DOHH2 (cell line): Measurements from ENCODE around the gene PPP6R1.

ENCODE experiments used
- H3F3A ChIP-seq: fragments of 200-600 bp; sonication (generic), shearing (Covaris generic); 2 replicates; pipeline ENCODE4 v1.6.0; 2016; ENCODE audit warnings: antibody characterized with exemption, mild to moderate bottlenecking; ENCODE audit not compliant: control insufficient read depth, insufficient read depth
- H3K27ac ChIP-seq: fragments of 200-600 bp; sonication (generic); 2 replicates; pipeline ENCODE4 v1.5.1; 2014; ENCODE audit warnings: low read depth, mild to moderate bottlenecking, low read length, moderate library complexity
- H3K27me3 ChIP-seq: fragments of 200-600 bp; sonication (generic); 2 replicates; pipeline ENCODE4 v1.6.1; 2014; ENCODE audit warnings: mild to moderate bottlenecking, low read length, mixed read lengths; ENCODE audit not compliant: control insufficient read depth
- H3K36me3 ChIP-seq: fragments of 200-600 bp; sonication (generic); 2 replicates; pipeline ENCODE4 v1.6.1; 2014; ENCODE audit warnings: mild to moderate bottlenecking, low read length, moderate library complexity, mixed read lengths; ENCODE audit not compliant: control insufficient read depth
- H3K4me1 ChIP-seq: fragments of 200-600 bp; sonication (generic); 2 replicates; pipeline ENCODE4 v1.6.1; 2014; ENCODE audit warnings: mild to moderate bottlenecking, low read length, mixed read lengths; ENCODE audit not compliant: control insufficient read depth
- H3K4me2 ChIP-seq: fragments of 200-600 bp; sonication (generic); 2 replicates; pipeline ENCODE4 v1.6.0; 2014; ENCODE audit warnings: mild to moderate bottlenecking, low read length, moderate library complexity
- H3K4me3 ChIP-seq: fragments of 200-600 bp; sonication (generic); 2 replicates; pipeline ENCODE4 v1.5.1; 2014; ENCODE audit warnings: mild to moderate bottlenecking, low read length, mixed read lengths
- H3K79me2 ChIP-seq: fragments of 200-600 bp; sonication (generic); 2 replicates; pipeline ENCODE4 v1.6.1; 2014; ENCODE audit warnings: mild to moderate bottlenecking, low read length, mixed read lengths; ENCODE audit not compliant: control insufficient read depth
- H3K9me2 ChIP-seq: fragments of 200-600 bp; sonication (generic); replicated peaks from 2 replicates; pipeline ENCODE4 v1.6.1; 2014; ENCODE audit warnings: mild to moderate bottlenecking, low read length, mixed read lengths; ENCODE audit not compliant: control insufficient read depth
- H3K9me3 ChIP-seq: fragments of 200-600 bp; sonication (generic); 2 replicates; pipeline ENCODE4 v1.6.1; 2014; ENCODE audit warnings: antibody characterized with exemption, low read length, mixed read lengths; ENCODE audit not compliant: control insufficient read depth, insufficient read depth
- H4K20me1 ChIP-seq: fragments of 200-600 bp; sonication (generic); 2 replicates; pipeline ENCODE4 v1.6.0; 2014; ENCODE audit warnings: low read depth, mild to moderate bottlenecking, antibody characterized with exemption, low read length, moderate library complexity; ENCODE audit not compliant: control insufficient read depth, insufficient read depth
- EZH2phosphoT487 ChIP-seq: fragments of 200-600 bp; sonication (generic); IDR thresholded peaks from 2 replicates; pipeline ENCODE4 v1.6.1; 2017; ENCODE audit warnings: borderline replicate concordance, mild to moderate bottlenecking, antibody characterized with exemption, low read length, moderate library complexity, mixed read lengths
- TF ChIP-seq, protein P1 (sequence below): fragments of 200-600 bp; sonication (generic); IDR thresholded peaks from one replicate; pipeline ENCODE4 v1.5.1; 2014; ENCODE audit warnings: antibody characterized with exemption, mild to moderate bottlenecking, low read depth, low read length; ENCODE audit not compliant: poor library complexity, severe bottlenecking

PPP6R1 gene

GRCh38 chr19:55230780-55231179, 28.0 kb downstream of the PPP6R1 start:
- 0 out of 2 replicates have a peak, but pooled peaks cover 4% of the 10 kb centered on the region for H3F3A ChIP-seq
- H3K9me2 ChIP-seq, result no peaks in the 10 kb centered on the region
- H4K20me1 ChIP-seq, result peaks cover 15% of the 10 kb centered on the region; the same call in 1 of the 2 replicates
- no peak overlapping the region for H3K4me3 ChIP-seq
- TF ChIP-seq, protein P1, sequence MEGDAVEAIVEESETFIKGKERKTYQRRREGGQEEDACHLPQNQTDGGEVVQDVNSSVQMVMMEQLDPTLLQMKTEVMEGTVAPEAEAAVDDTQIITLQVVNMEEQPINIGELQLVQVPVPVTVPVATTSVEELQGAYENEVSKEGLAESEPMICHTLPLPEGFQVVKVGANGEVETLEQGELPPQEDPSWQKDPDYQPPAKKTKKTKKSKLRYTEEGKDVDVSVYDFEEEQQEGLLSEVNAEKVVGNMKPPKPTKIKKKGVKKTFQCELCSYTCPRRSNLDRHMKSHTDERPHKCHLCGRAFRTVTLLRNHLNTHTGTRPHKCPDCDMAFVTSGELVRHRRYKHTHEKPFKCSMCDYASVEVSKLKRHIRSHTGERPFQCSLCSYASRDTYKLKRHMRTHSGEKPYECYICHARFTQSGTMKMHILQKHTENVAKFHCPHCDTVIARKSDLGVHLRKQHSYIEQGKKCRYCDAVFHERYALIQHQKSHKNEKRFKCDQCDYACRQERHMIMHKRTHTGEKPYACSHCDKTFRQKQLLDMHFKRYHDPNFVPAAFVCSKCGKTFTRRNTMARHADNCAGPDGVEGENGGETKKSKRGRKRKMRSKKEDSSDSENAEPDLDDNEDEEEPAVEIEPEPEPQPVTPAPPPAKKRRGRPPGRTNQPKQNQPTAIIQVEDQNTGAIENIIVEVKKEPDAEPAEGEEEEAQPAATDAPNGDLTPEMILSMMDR, result no peak
- no peak for TF ChIP-seq EZH2phosphoT487
- no peaks in the 10 kb centered on the region for H3K4me1 ChIP-seq
- H3K27me3 ChIP-seq, result no peaks in the 10 kb centered on the region
- peaks cover 15% of the 10 kb centered on the region for H3K79me2 ChIP-seq
- H3K9me3 ChIP-seq, result no peaks in the 10 kb centered on the region
- H3K4me2 ChIP-seq, result no peak overlapping the region
- no peak overlapping the region for H3K27ac ChIP-seq
- H3K36me3 ChIP-seq, result peaks cover 88% of the 10 kb centered on the region

- no peaks in the 10 kb centered on the region for H3K9me2 ChIP-seq
- H3K27ac ChIP-seq, result no peak overlapping the region
- H4K20me1 ChIP-seq, result peaks cover 16% of the 10 kb centered on the region; the same call in 1 of the 2 replicates
- H3K9me3 ChIP-seq, result no peaks in the 10 kb centered on the region
- no peaks in the 10 kb centered on the region for H3K4me1 ChIP-seq
- H3F3A ChIP-seq, result 0 out of 2 replicates have a peak, but pooled peaks cover 4% of the 10 kb centered on the region
- no peak overlapping the region for H3K4me3 ChIP-seq
- H3K27me3 ChIP-seq, result no peaks in the 10 kb centered on the region
- peaks cover 92% of the 10 kb centered on the region for H3K36me3 ChIP-seq
- H3K79me2 ChIP-seq, result peaks cover 15% of the 10 kb centered on the region
- no peak for TF ChIP-seq EZH2phosphoT487
- TF ChIP-seq, protein P1, result no peak
- no peak overlapping the region for H3K4me2 ChIP-seq
Observed at GRCh38 chr19:55230329-55230728, 28.5 kb downstream of the PPP6R1 start.

DNA sequence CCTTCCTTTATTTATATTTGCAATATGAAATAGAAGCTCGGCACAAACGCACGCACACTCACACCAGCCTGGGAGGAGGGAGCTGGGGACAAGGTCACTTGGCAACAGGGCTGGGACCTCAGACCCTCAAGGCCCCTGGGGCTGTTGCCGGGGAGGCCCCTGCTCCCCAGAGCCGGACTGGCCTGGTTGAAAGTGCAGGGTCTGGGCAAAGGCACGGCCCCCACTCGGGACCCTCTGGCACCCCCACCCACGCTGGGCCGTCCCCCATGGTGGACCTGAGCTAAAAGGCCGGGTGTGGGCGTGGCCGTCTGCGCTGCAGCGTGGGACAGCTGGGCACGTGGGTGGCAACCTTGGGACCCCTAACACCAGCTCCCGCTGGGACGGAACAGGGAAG, 29.0 kb downstream of the PPP6R1 start:
- no peaks in the 10 kb centered on the region for H3K9me2 ChIP-seq
- TF ChIP-seq EZH2phosphoT487, result no peak
- TF ChIP-seq, protein P1, result no peak
- no peak overlapping the region for H3K4me2 ChIP-seq
- H3K4me3 ChIP-seq, result no peak overlapping the region
- no peak overlapping the region for H3K27ac ChIP-seq
- H4K20me1 ChIP-seq, result peaks cover 16% of the 10 kb centered on the region; the same call in 1 of the 2 replicates
- H3K4me1 ChIP-seq, result no peaks in the 10 kb centered on the region
- H3F3A ChIP-seq, result 0 out of 2 replicates have a peak, but pooled peaks cover 4% of the 10 kb centered on the region
- H3K9me3 ChIP-seq, result no peaks in the 10 kb centered on the region
- H3K79me2 ChIP-seq, result peaks cover 11% of the 10 kb centered on the region
- H3K27me3 ChIP-seq, result no peaks in the 10 kb centered on the region
- H3K36me3 ChIP-seq, result peaks cover 89% of the 10 kb centered on the region
